Activated T-cell treated with anti-CD3 and anti-CD28 coated beads for 48 hours (primary cell): ENCODE measurements around the gene GASK1A.
"Not testable (repeated sequence)": the region's sequence is repeated elsewhere in the genome, so short reads cannot be mapped to it uniquely, and the experiment has no call there.

Source experiments
- DNase-seq: peaks from one replicate; pipeline ENCODE4 v3.0.0-alpha.2; 2020; ENCODE audit warnings: low read depth

GASK1A gene

DNA sequence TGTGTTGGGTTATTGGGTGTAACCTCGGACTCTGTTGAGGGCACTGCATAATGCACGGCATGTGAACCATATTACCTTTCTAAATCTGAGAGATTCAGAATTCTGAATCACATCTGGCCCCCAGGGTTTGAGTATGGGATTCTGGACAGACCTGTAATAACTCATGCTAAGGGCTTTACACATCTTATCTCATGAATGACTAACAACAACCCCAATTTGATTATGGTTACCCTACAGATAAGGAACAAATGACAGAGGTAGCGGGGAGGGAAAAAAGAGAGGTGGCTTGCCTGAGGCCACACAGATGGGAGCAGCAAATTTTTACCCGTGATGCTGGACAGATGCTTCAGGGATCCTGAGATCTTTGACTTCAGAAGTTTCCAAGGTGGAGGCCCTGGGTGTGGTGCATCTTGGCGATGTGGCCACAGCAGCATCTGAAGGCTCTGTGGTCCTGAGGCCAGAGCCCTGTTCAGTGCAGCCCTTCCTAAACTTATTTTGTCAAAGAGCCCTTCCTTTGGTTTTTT lies 83.0 kb downstream of the GASK1A start:
- DNase-seq, result no peak

DNA sequence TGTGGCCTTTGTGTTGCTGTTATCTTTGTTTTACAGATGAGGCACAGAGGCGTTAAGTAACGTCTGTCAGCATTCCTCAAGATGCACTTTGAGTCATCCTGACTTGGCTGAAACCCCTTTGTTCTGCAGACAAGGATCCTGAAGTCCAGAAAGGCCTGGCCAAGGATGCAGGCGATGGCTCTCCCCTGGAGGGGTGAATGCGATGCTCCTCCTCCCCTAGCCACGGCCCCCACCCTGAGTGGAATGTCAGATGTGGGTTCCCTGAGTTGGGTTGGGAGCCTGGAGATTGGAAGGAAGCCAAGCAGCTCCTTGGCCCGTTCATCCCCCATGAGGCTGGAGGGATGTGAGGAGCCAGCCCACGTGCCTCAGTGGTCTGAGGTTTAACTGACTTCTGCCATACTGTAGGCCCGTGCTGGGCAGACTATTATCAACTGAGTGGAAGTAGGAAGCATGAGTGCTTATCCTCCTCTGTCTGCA lies 83.5 kb downstream of the GASK1A start:
- no peak for DNase-seq

DNA sequence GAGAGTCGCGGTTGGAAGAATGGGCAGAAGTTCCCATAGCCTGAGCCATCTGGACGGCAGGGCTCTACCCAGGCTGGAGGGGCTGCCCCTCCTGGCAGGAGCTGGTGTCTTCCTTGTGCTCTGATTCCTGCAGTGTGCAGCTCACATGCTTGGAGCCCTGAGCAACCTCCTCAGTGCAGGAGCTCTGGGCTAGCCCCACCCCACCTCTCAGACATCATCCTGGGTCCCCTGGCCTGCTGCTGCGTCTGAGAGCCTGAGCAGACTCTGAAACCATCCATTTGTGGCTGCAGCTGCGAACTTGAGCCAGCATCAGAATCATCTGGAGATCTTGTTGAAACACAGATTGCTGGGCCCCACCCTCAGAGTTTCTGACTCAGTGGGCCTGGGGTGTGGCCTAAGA lies 84.0 kb downstream of the GASK1A start:
- DNase-seq, result no peak

DNA sequence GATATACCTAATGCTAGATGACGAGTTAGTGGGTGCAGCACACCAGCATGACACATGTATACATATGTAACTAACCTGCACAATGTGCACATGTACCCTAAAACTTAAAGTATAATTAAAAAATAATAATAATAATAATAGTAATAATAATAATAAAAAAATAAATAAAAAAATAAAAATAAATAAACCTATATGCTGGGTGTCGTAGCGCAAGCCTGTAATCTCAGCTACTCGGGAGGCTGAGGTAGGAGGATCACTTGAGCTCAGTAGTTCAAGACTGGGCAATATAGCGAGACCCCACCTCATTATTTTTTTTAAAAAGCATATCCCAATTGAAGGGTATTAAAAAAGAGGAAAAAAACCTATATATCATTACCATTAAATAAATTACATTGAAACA lies 91.6 kb downstream of the GASK1A start:
- not testable (repeated sequence) for DNase-seq

DNA sequence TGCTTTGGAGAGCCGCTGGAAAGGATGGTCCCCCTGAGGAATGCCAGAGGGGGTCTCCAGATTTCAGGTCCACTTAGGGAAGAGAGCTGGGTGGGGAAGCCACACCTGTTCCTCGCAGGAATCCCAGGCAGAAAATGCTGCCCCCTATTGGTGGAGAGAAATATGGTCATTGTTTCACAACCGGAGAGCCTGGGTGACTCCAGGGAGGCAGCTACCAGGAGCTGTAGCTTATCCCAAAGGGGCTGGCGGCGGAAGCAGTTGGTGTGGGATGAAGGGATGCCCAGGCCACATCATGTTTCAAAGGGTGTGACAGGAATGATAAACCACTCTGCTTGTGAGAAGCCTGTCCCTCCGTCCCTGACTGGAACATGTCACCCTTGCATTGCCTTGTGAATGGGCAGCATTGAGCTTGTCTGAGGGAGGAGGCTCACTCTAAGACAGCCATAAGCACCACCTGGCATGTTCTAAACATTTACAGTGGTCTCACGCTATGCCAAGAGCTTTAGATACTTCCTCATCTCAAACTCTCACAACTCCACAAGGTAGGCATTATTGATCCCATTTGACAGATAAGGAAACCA lies 92.3 kb downstream of the GASK1A start:
- DNase-seq, result no peak

DNA sequence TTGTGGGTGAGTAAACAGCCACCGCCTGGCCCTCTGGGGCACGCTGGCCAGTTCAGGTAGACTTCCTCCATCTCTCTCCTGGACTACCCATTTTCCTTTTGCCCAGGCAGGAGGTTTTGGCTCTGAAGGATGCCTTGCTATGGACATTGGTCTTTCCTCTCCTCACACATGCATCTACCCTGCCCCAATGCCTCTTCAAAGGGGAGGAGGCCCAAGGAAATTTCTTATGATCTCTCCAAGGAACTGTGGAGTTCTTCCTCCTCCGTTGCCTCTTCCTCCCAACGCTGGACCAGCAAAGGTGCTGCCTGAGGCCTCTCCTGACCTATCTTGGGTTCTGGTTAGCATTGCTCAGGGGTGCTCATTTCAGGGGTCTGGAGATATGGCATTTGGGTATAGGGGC lies 93.2 kb downstream of the GASK1A start:
- DNase-seq, result no peak

DNA sequence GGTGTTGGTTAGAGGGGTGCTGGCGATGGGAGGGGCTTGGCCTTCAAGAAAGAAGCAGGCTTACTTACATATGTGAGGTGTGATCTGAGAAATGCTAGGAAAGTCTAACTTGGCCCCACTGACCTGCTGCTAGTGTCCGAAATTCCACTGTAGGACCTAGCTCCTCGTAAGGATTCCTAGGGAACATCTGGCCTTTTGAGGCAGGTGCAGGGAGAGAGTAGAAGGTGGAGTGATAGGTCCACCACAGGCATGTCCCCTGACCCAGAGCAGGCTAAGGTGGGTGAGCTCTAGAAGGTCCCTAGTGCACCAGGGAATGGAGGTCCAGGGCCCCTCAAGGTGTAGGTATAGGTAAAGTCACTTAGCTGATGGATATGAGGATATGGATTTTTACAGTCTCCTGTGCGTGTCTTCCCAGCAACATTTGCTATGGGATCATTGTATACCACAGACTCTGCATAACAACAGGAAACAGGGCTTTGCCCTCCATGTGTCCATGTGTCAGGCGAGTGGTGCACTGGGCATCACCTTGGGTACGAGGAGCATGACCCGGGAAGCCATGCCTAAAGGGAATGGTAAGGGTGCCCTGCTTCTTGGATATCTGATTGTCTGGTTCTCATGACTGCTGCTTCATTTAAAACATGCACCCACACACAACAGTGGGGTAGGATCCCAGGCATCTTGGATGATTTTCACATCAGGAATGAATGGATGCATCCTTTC lies 94.2 kb downstream of the GASK1A start:
- no peak for DNase-seq

DNA sequence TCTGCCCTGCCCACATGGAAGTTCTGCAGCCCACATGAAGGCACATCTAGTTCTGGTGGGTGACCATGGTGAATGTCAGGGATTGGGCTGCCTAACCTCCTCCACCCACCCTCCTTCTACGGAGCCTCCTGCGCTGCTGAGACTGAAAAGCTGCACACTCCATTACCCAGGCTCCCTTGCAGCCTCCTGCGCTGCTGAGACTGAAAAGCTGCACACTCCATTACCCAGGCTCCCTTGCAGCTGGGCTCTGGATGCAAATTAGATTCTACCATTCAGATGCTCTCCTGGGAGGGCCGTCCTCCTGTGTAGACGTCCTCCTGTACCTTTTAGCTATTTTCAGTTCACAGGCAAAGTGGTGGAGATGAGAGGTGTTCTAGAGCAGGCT lies 94.7 kb downstream of the GASK1A start:
- DNase-seq, result no peak

DNA sequence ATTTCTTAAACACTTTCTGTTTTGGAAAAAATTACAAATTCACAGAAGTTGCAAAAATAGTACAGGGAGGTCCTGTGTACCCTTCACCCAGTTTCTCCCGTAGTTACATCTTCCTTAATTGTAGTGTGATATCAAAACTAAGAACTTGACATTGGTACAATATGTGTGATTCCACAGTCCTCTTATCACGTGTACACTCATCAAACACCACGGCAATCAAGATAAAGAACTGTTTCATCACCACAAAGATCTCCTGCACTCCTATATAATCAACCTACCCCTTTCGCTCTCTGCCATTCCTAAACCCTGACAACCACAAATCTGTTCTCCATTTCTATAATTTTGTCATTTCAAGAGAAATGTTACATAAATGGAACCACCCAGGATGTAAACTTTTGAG lies 95.4 kb downstream of the GASK1A start:
- no peak for DNase-seq

DNA sequence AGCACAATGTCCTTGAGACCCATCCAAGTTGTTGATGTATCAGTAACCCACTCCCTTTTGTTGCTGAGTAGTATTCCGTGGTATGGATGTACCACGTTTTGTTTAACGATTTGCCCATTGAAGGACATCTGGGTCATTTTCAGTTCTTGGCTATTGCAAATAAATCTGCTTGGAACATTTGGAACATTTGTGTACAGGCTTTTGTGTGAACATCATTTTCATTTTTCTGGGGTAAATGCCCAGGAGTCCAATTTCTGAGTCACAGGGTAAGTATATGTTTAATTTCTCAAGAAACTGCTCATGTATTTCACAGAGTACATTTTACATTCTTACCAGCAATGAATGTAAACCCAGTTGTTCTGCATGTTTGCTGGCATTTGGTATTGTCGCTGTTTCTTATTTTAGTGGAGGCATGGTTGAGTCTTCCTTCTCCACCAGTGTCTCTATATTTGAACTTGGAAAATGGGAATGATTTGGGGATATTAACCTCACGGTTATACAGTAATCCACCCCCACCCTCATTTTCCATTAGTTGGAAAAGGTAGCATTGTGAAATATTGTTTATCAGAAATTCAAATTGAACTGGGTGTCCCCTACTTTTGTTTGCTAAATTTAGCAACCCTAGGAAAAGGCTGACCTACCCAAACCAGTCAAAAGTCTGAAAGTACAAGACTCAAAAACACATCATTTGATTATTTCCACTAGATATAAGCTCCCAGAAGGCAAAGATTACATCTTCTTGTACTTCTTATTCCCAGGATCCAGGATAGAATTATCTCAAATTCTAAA lies 96.0 kb downstream of the GASK1A start:
- DNase-seq, result no peak

DNA sequence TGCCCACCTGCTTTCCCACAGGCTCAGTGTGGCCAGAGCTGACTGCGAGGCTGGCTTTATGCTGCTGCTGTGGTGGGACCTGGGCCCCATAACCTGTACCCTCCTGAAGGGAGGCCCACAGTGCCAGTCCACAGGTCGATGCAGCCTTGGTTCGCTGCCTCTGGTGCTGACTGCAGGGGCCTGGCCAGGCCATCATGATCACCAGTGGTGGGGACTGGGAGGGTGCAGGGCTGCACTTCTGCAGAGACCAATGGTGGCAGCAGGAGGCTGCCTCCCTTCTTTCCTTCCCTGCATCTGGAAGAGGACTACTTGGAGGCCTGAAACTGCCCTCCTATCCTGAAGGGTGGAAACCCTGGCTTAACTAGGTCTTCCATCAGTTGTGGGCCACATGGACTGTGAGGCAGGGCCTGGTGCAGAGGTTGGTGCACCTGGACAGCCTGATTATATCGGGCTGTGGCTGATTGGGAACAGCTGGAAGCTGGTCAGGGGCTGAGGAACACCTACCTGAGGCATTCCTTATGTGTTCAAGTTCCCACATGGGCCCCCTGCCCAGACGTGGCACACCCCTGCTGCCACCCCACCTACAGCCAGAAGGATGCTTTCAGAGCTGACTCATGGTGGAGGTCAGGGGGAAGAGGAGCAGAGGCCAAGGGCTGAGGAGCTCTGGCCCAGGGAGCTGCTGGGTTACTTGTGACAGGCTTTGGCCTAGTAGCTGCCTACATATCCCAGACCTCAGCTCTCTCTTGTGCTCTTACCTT lies 97.0 kb downstream of the GASK1A start:
- no peak for DNase-seq

DNA sequence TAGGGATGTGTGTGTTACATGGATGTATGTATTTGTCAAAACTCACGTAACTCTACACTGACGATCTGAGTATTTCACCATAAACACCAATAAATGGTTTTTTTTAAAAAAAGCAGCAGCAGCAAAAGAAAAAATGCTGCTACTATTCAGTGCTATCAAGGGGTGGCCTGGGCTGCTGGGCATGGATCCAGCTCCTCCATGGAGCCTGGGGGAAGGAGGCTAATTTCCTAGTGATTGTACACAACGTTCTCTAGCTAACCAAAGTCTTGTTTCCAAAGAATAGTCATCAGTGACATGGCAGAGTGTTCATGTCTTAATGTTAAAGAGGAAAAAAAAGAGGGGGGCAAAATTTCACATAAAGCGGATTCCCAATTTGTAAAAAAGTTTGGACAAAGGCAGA lies 97.7 kb downstream of the GASK1A start:
- no peak for DNase-seq

DNA sequence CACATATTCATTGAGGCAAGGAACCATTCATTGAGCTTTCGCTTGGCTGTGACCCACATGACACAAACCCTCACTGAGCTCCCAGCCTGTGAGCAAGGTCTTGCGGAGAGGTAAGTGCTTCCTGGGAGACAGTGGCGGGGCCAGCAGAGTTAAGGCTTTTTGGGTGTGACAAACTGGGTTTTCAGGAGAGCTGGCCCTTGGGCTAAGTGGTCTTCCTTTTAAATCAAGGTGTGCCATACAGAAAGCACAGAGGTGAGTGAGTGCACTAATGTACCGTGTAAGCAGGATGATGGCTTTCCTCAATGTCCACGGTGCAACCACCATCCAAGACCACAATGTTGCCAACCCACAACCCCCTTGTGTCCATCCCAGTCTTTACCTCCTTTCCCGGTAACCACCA lies 98.2 kb downstream of the GASK1A start:
- DNase-seq, result no peak

DNA sequence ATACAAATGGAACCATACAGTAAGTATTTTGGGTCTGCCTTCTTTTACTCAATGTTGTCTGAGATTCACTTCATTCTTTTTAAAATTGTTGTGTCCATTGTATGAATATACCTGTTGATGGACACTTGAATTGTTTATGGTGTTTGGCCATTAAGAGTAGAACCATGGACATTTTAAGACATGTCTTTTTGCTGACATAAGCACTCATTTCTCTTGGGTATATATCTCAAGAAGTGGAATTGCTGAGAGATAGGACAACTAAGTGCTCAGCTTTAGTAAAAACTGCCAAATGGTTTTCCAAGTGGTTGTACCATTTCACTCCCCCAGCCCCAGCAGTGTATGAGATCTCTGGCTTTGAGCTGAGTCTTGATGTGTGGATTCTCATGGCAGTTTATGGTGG lies 98.6 kb downstream of the GASK1A start:
- DNase-seq, result no peak

DNA sequence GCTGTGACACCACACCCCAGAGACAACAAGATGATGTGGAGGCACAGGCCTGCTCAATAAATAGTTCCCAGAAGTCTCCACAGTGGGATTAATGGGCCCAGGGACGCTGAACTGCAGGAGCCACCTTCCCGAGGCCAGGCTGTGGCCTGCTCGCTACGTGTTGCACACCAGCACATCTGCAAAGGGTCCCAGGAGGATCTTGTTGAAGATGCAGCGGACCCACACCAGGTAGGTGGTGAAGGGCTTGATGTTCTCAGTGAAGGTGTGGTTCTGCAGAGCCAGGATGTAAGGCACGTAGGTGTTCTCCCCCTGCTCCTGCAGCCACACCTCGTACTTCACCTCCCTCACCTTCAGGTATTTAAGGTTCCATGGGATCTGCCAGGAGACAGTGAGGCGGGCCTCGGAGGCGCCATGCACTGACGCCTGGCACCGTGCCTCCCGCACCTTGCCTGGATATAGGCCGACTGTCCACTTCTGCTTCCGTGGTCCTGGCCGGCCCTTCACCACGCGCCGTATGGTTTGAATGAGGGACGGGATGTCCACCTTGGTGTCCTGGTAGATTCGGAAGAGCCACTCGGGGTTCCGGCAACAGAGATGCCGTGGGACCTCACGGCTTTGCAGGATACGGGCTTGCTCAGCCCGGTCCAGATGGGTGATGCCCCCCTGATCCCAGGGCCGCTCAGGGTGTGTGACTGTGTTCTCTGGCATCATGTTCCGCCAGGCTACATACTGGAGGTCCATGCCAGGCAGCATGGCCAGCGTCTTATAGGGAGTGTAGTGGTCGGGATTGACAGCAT lies 100.6 kb downstream of the GASK1A start:
- DNase-seq, result no peak

DNA sequence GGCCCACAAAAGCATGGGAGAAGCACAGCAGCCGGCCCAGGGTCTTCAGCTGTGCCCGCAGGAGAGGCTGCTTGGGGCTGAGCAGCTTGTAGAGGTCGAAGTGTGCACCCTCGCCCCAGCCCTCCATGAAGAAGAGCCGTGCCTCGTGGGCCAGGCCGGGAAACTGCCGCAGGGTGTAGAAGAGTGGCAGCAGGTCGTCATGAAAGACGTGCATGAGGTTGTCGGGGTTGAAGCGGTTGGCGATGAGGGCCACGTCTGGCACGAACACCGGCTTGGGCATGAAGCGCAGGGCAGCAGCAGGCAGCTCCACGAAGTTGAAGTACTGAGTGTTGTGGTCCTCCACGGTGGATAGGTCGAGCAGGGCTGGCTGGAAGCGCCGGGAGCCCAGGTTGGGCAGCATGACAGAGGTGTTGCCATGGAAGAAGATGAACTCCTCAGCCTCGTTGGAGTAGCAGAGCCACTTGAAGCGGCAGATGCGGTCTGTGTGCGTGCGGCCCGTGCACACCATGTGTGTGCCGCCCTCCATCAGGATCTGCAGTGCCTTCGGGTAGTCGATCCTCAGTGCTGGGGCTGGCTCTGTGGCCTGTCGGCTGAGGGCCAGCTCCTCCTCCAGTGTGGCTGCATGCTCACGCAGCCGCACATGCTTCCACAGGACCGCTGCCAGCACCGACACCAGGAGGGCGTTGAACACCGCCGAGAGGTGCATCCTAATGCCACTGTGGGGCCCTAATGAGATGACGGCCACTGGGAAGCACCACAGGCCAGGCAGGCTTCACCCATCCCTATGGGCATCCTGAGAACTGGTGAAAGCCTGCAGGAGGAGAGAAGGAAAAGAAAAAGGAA lies 101.8 kb downstream of the GASK1A start:
- DNase-seq, result no peak

DNA sequence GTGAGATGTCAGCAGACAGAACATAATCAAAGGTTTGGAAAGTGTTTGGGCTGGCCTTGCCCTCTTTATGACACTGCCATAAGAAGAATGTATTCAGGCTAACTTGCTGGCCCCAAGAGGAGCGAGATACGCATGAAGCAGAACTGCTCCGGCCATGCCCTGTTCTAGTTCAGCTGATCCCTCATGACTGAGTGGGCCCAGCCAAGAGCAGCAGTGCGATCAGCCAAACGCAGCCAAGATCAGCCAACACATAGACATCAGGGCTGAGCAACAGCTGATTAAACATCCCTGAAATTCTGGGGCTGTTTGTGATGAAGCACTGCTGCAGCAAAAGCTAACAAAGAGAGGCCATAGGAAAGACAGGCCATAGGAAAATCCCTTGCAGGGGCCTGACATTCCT lies 102.7 kb downstream of the GASK1A start:
- DNase-seq, result no peak

DNA sequence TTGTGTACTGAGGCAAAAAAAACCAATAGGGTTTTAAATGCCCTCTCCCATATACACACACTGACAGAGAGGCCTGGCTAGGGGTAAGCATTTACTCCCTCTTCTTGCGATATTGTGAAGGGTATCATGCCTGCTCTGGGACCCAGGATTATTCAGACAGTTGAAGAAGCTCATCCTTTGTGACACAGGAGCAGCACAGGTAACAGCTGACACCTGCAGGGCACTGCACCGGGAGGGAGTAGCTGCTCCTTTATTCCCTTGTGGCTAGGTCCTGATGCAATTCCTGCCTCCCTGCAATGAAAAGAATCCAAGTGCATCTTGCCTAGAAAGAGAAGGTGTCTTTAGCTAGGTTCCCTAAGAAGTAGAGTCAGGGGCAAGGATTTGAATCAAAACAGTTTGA lies 103.3 kb downstream of the GASK1A start:
- no peak for DNase-seq

DNA sequence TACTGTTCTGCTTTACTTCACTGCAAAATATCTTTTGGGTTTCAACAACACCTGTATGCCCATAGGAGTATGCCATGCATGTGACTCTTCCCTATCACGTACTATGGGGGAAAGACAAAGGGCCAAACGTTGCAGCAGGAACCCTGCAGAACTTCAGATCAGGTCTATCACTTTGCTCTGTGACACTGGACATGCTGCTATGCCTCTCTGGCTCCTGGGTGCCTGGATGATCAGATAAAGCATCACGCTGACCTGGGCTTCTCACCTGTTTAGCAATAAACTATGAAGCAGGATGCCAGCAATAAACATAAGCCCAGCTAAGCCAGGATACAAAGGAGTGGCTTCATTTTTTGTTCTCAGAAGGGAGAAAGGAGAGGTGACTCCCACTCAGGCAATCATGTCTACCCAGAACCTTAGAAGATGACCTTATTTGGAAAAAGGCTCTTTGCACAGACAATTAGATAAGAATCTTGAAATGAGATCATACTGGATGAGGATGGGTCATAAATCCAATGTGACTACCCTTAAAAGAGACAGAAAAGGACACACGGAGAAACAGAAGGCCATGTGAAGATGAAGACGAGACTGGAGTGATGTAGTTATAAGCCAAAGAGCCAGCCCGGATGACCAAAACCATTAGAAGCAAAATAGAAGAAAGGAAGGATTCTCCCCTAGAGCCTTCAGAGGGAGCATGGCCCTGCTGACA lies 107.5 kb downstream of the GASK1A start:
- no peak for DNase-seq

DNA sequence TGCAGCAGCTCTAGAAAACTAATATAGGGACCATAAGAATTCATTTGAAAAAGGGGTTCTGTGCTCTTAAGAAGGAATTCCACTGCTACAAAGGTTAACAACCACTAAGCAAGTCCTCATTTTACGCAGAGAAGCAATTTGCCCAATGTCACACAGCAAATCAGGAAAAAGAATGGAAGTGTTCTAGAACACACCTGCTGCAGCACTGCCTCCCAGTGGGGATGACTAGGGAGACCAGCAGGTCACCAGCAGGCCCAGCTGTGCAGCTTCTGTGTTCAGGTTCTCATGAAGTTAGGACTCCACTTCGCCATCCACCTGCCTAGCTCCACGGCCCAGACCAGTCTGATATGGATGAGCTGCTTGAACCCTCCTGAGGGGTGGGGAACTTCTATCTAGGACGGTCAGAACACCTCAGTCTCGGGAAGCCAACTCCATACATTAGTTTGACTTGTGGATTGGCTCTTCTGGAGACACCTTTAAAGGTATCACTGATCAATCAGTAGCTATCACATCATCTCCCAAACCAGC lies 108.2 kb downstream of the GASK1A start:
- no peak for DNase-seq
